ENCODE data around the gene DCHS2. TPM values are rescaled to one million over a fixed set of nuclear protein-coding genes. Genes with fewer than 3 reads are reported as not detected.

The DCHS2 gene
- total and polyA plus RNA-seq, 2 of the 8 experiments (the other 6 are each of a cell fraction or from before 2014, with no cell fraction given): 0.54 to 2.6 TPM

GRCh38 chr4:154335588-154335987 lies 156.0 kb downstream of the DCHS2 start:
- 92% methylated on average over 2 of the region's 2 CpGs; no CpG with 5 or more reads in 1 of the 2 experiments for WGBS, 2 experiments (ENCODE audit: extremely low coverage in 1 of 2, insufficient coverage in 1 of 2, insufficient read length in 1 of 2, insufficient replicate concordance in 2 of 2, low coverage in 1 of 2, low lambda C conversion rate in 2 of 2, missing lambda C conversion rate in 1 of 2)
- Histone ChIP-seq H2BK12ac (ENCODE audit: low read depth, low read length) (no peak overlapping the region), H2BK5ac (ENCODE audit: low read depth, low read length) (no peak overlapping the region), H2BK120ac (replicated peaks; ENCODE audit: low read depth, low read length) (no peak overlapping the region), H3K4me2 (ENCODE audit: insufficient read depth in 1 of 2, low read depth in 2 of 2, low read length in 2 of 2) (no peak overlapping the region), H3K9ac (replicated peaks in 1 of 4; ENCODE audit: extremely low read depth in 1 of 4, low read depth in 3 of 4, low read length in 3 of 4) (no peak overlapping the region), H3K27me3 (replicated peaks in 1 of 4; ENCODE audit: control insufficient read depth in 3 of 4, extremely low read depth in 1 of 4, insufficient read depth in 3 of 4, low read length in 3 of 4) (peaks cover 0 to 4% (median 3%) of the 10 kb centered on the region in 4 experiments; a peak in 2 of 7 replicates), H3K56ac (replicated peaks; ENCODE audit: insufficient read length, low read depth, low read length) (no peak overlapping the region), H3K18ac (ENCODE audit: extremely low read depth, low read length) (no peak overlapping the region), H4K5ac (ENCODE audit: insufficient read length, low read depth, low read length) (no peak overlapping the region), H2BK20ac (ENCODE audit: low read length) (no peak overlapping the region), H3K4ac (replicated peaks; ENCODE audit: insufficient read length, low read depth, low read length) (no peak overlapping the region), H4K20me1 (replicated peaks in 1 of 2; ENCODE audit: control insufficient read depth in 1 of 2, insufficient read depth in 2 of 2, low read length in 2 of 2) (no peaks in the 10 kb centered on the region), H2AK5ac (ENCODE audit: low read depth, low read length) (no peak overlapping the region), H3K79me2 (ENCODE audit: control insufficient read depth in 1 of 2, insufficient read depth in 2 of 2, low read length in 2 of 2) (no peaks in the 10 kb centered on the region), H2BK15ac (ENCODE audit: low read length) (no peak overlapping the region), H2AFZ (ENCODE audit: low read length) (no peak overlapping the region), H4K8ac (ENCODE audit: extremely low read depth, insufficient read depth, low read length) (no peak overlapping the region), H4K91ac (replicated peaks; ENCODE audit: insufficient read length, low read length) (no peak overlapping the region), H3K4me3 (ENCODE audit: extremely low read depth in 1 of 4, insufficient read depth in 2 of 4, low read depth in 3 of 4, low read length in 4 of 4) (no peak overlapping the region), H3K79me1 (ENCODE audit: low read depth, low read length) (no peaks in the 10 kb centered on the region), H3K27ac (ENCODE audit: low read depth, low read length) (no peak overlapping the region), H3K14ac (ENCODE audit: insufficient read length) (no peak overlapping the region), H3K23me2 (ENCODE audit: low read depth, low read length) (peaks cover 5% of the 10 kb centered on the region; the same call in 1 of the 2 replicates), H3K4me1 (replicated peaks in 1 of 4; ENCODE audit: control insufficient read depth in 3 of 4, insufficient read depth in 4 of 4, low read length in 3 of 4) (no peaks in the 10 kb centered on the region; a peak in 2 of 7 replicates), H3K23ac (ENCODE audit: insufficient read length) (no peak overlapping the region), H3K9me3 (ENCODE audit: insufficient read depth in 2 of 2, low read depth in 1 of 2, low read length in 1 of 2) (no peaks in the 10 kb centered on the region), H3K36me3 (ENCODE audit: control insufficient read depth in 2 of 4, insufficient read depth in 4 of 4, low read length in 3 of 4) (no peaks in the 10 kb centered on the region)
- ChIA-PET POLR2A (ENCODE audit: partially characterized antibody) (no interaction called here), CTCF (ENCODE audit: partially characterized antibody) (interaction anchor here (1.4 to 2.7 kb wide), 2 partner anchors 14 kb away, joined by 3 to 14 read pairs; no protein-coding TSS in a partner anchor)
- no peak for FAIRE-seq
- DNase-seq (ENCODE audit: low read depth in 1 of 2, low spot score in 2 of 2): no peak
- TF ChIP-seq USF2 (IDR thresholded peaks at IDR 0.05; ENCODE audit: low read length) (no peak), TEAD4 (IDR thresholded peaks at IDR 0.05; ENCODE audit: low read depth, low read length) (no peak), TBP (IDR thresholded peaks at IDR 0.05; ENCODE audit: low read depth, low read length) (no peak), CREB1 (IDR thresholded peaks at IDR 0.05) (no peak), NANOG (IDR thresholded peaks at IDR 0.05; ENCODE audit: insufficient read depth, low read depth, low read length, poor library complexity, severe bottlenecking) (no peak), CEBPB (IDR thresholded peaks at IDR 0.05; ENCODE audit: low read depth, low read length) (no peak)

All from H1 (cell line).